Stomach (tissue), 4 donors: ENCODE results near the gene TXNL4A.

Experiments used
- POLR2A ChIP-seq, 4 donors: fragments of 450-650 bp; IDR thresholded peaks; one replicate each; pipeline ENCODE4 v1.6.1; 2016; ENCODE audit warnings: antibody characterized with exemption in 4 of 4, control low read depth in 2 of 4, mild to moderate bottlenecking in 1 of 4, moderate library complexity in 1 of 4
- TF ChIP-seq, protein P1 (sequence below), 7 experiments: fragments of 450-650 bp in 4 of 7; fragments of 200-600 bp in 3 of 7; sonication (generic) in 3 of 7; IDR thresholded peaks; one replicate each; pipeline ENCODE4 v1.5.1; 2016 to 2019; ENCODE audit warnings: antibody characterized with exemption in 7 of 7, control low read depth in 2 of 7, mild to moderate bottlenecking in 1 of 7

DNA sequence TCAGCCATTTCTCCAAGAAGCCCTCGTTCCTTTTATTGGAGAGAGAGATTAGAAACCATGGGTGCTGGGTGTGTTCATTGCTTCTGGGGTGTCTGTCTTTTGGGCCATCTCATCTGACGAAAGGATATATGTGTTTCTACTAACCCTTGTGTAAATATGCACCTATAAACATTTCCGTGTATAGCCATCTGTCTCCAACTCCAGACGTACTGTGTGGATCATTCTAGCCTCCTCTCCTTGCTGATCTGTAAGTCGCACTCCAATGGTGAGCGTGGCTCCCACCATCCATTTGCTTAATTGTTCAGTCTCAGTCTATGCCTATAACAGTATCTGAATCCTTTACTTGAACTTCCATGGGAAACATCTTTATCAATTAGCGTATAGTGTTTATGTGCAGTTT lies 47.6 kb upstream of the TXNL4A start:
- TF ChIP-seq, protein P1, sequence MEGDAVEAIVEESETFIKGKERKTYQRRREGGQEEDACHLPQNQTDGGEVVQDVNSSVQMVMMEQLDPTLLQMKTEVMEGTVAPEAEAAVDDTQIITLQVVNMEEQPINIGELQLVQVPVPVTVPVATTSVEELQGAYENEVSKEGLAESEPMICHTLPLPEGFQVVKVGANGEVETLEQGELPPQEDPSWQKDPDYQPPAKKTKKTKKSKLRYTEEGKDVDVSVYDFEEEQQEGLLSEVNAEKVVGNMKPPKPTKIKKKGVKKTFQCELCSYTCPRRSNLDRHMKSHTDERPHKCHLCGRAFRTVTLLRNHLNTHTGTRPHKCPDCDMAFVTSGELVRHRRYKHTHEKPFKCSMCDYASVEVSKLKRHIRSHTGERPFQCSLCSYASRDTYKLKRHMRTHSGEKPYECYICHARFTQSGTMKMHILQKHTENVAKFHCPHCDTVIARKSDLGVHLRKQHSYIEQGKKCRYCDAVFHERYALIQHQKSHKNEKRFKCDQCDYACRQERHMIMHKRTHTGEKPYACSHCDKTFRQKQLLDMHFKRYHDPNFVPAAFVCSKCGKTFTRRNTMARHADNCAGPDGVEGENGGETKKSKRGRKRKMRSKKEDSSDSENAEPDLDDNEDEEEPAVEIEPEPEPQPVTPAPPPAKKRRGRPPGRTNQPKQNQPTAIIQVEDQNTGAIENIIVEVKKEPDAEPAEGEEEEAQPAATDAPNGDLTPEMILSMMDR (IDR thresholded peaks at IDR 0.05): no peak
- no peak for TF ChIP-seq POLR2A (IDR thresholded peaks at IDR 0.05)
